Endothelial cell of umbilical vein (primary cell): ENCODE data around the gene RPS2. TPM values are rescaled to one million over a fixed set of nuclear protein-coding genes. Genes with fewer than 3 reads are reported as not detected.

Experiments
- BruUV-seq: library from RNA; stranded (reverse); fragments of 400-500 nt; replicated peaks from 2 replicates; lab custom pipeline; 2021; lab: Mats Ljungman, UMichigan
- CTCF ChIA-PET: fragments of 300-600, 350-600 bp; sonication (Branson Sonifier 250); formaldehyde crosslinking; loops from one replicate; lab custom pipeline; 2021; ENCODE audit warnings: antibody characterized with exemption, inconsistent platforms; lab: Charles Lee
- POLR2A ChIA-PET: fragments of 300-600, 350-600 bp; sonication (Branson Sonifier 250); formaldehyde crosslinking; loops from one replicate; lab custom pipeline; 2021; ENCODE audit warnings: antibody characterized with exemption, inconsistent platforms; lab: Charles Lee
- DNase-seq: peaks from one replicate; pipeline ENCODE4 v3.0.0-alpha.2; 2011; ENCODE audit warnings: low read depth, low spot score
- FAIRE-seq: peaks from 2 replicates; lab custom pipeline; 2011; peaks lifted over from hg19 to GRCh38; lab: Jason Lieb, UNC
- H2AFZ ChIP-seq: 2 replicates; pipeline ENCODE4 v1.6.0; 2012; ENCODE audit warnings: low read depth, low read length, control low read depth, inconsistent platforms
- H3K27ac ChIP-seq: 2 replicates; pipeline ENCODE4 v1.5.1; 2011; ENCODE audit warnings: low read depth, mild to moderate bottlenecking, control low read depth, low read length, moderate library complexity; ENCODE audit not compliant: insufficient read depth
- H3K27me3 ChIP-seq, 2 experiments: 2 replicates each; pipeline versions ENCODE4 v1.6.0 to v1.6.1; 2011; ENCODE audit warnings: low read length in 2 of 2, mixed read lengths in 1 of 2; ENCODE audit not compliant: control insufficient read depth in 2 of 2, insufficient read depth in 2 of 2
- H3K36me3 ChIP-seq, 2 experiments: 2 replicates in 1 of 2; 3 replicates in 1 of 2; pipeline ENCODE4 v1.5.1; 2011; ENCODE audit warnings: low read length in 2 of 2, mild to moderate bottlenecking in 1 of 2, moderate library complexity in 1 of 2; ENCODE audit not compliant: control insufficient read depth in 2 of 2, insufficient read depth in 2 of 2; ENCODE audit errors: extremely low read depth in 1 of 2
- H3K4me1 ChIP-seq: 3 replicates; pipeline ENCODE4 v1.5.1; 2011; ENCODE audit warnings: mild to moderate bottlenecking, low read length; ENCODE audit not compliant: control insufficient read depth, insufficient read depth; ENCODE audit errors: extremely low read depth
- H3K4me2 ChIP-seq: 2 replicates; pipeline ENCODE4 v1.6.1; 2011; ENCODE audit warnings: low read length, control low read depth, mixed read lengths; ENCODE audit not compliant: insufficient read depth
- H3K4me3 ChIP-seq, 3 experiments: fragments of 200-600 bp in 1 of 3; sonication (generic), shearing (Covaris generic) in 1 of 3; replicated peaks in 1 of 3; 2 replicates each; pipeline ENCODE4 v1.5.1; 2011 to 2016; ENCODE audit warnings: control low read depth in 3 of 3, low read length in 3 of 3, mild to moderate bottlenecking in 2 of 3, inconsistent platforms in 1 of 3, low read depth in 1 of 3, moderate library complexity in 1 of 3; ENCODE audit not compliant: insufficient read depth in 1 of 3
- H3K79me2 ChIP-seq: 2 replicates; pipeline ENCODE4 v1.6.0; 2012; ENCODE audit warnings: low read length, inconsistent platforms; ENCODE audit not compliant: control insufficient read depth, insufficient read depth
- H3K9ac ChIP-seq: replicated peaks from 2 replicates; pipeline ENCODE3; 2011; ENCODE audit warnings: low read length, control low read depth; ENCODE audit not compliant: insufficient read depth; ENCODE audit errors: extremely low read depth
- H3K9me1 ChIP-seq: replicated peaks from 3 replicates; pipeline ENCODE4 v1.6.0; 2011; ENCODE audit warnings: mild to moderate bottlenecking, low read length; ENCODE audit not compliant: control insufficient read depth, insufficient read depth; ENCODE audit errors: extremely low read depth
- H3K9me3 ChIP-seq: replicated peaks from 2 replicates; pipeline ENCODE4 v1.5.1; 2012; ENCODE audit warnings: low read length, inconsistent platforms; ENCODE audit not compliant: control insufficient read depth, insufficient read depth
- H4K20me1 ChIP-seq: replicated peaks from 2 replicates; pipeline ENCODE3; 2011; ENCODE audit warnings: mild to moderate bottlenecking, low read length; ENCODE audit not compliant: control insufficient read depth, insufficient read depth; ENCODE audit errors: extremely low read depth
- EZH2 ChIP-seq: IDR thresholded peaks from 2 replicates; pipeline ENCODE4 v1.6.1; 2012; ENCODE audit warnings: borderline replicate concordance, low read depth, mild to moderate bottlenecking, moderate library complexity, low read length, inconsistent platforms; ENCODE audit not compliant: severe bottlenecking
- FOS ChIP-seq: IDR thresholded peaks from 2 replicates; pipeline ENCODE4 v1.6.1; 2011; ENCODE audit warnings: mild to moderate bottlenecking, low read length, moderate library complexity, borderline replicate concordance; ENCODE audit not compliant: insufficient read depth
- GATA2 ChIP-seq: IDR thresholded peaks from 2 replicates; pipeline ENCODE4 v1.7.0; 2011; ENCODE audit warnings: low read depth, mild to moderate bottlenecking, moderate library complexity, mixed read lengths, low read length; ENCODE audit not compliant: insufficient read length, insufficient read depth
- JUN ChIP-seq: IDR thresholded peaks from 2 replicates; pipeline ENCODE4 v1.6.1; 2011; ENCODE audit warnings: borderline replicate concordance, low read depth; ENCODE audit not compliant: insufficient read length, insufficient read depth
- MYC ChIP-seq: IDR thresholded peaks from one replicate; pipeline ENCODE4 v1.6.1; 2011; ENCODE audit warnings: mild to moderate bottlenecking, low read depth, low read length
- POLR2A ChIP-seq: IDR thresholded peaks from 2 replicates; pipeline ENCODE4 v1.6.1; 2012; ENCODE audit warnings: low read depth, mild to moderate bottlenecking, control low read depth, low read length
- POLR2AphosphoS5 ChIP-seq: IDR thresholded peaks from 2 replicates; pipeline ENCODE4 v1.6.1; 2012; ENCODE audit warnings: low read depth, mild to moderate bottlenecking, control low read depth, low read length, moderate library complexity; ENCODE audit not compliant: insufficient read depth
- dilution Hi-C: fragments of 300-500 bp; cut with MboI; formaldehyde crosslinking; loops from one replicate; pipeline ENCODE4 v1.15.0; 2019; ENCODE audit warnings: low sequenced_read_pairs; ENCODE audit not compliant: extremely low pct_ligation_motif_present
- intact Hi-C: fragments of 100-400 bp; cut with micrococcal nuclease; formaldehyde crosslinking; loops from one replicate; pipeline ENCODE4 v1.10.0; 2022
- polyA plus RNA-seq, 4 experiments: library from polyadenylated mRNA; depleted of rRNA in 3 of 4; stranded (reverse) in 3 of 4; unstranded in 1 of 4; fragments of >200 nt; gene quantifications; 2 replicates each; pipeline versions ENCODE4 v1.2.1 to v1.2.3, GENCODE V29; 2011 to 2012; ENCODE audit warnings: missing spikeins in 1 of 4
- total RNA-seq: library from RNA; stranded (reverse); gene quantifications from 2 replicates; pipeline ENCODE4 v1.2.3, GENCODE V29; 2021
- TF ChIP-seq, protein P1 (sequence below), 2 donors: IDR thresholded peaks; 1 replicate in 1 of 2; 2 replicates in 1 of 2; pipeline ENCODE4 v1.5.1; 2011; ENCODE audit warnings: low read length in 2 of 2, mild to moderate bottlenecking in 2 of 2, moderate library complexity in 2 of 2, control low read depth in 1 of 2, inconsistent platforms in 1 of 2, low read depth in 1 of 2; ENCODE audit not compliant: insufficient read depth in 1 of 2; ENCODE audit errors: extremely low read depth in 1 of 2
- TF ChIP-seq, protein P2 (sequence below): IDR thresholded peaks from 2 replicates; pipeline ENCODE4 v1.6.1; 2011; ENCODE audit not compliant: insufficient read depth, insufficient read length

RPS2 gene
- total and polyA plus RNA-seq, 2 donors (not counting 3 experiments of a cell fraction or from before 2014, with no cell fraction given): 2,793 to 9,021 TPM

DNA sequence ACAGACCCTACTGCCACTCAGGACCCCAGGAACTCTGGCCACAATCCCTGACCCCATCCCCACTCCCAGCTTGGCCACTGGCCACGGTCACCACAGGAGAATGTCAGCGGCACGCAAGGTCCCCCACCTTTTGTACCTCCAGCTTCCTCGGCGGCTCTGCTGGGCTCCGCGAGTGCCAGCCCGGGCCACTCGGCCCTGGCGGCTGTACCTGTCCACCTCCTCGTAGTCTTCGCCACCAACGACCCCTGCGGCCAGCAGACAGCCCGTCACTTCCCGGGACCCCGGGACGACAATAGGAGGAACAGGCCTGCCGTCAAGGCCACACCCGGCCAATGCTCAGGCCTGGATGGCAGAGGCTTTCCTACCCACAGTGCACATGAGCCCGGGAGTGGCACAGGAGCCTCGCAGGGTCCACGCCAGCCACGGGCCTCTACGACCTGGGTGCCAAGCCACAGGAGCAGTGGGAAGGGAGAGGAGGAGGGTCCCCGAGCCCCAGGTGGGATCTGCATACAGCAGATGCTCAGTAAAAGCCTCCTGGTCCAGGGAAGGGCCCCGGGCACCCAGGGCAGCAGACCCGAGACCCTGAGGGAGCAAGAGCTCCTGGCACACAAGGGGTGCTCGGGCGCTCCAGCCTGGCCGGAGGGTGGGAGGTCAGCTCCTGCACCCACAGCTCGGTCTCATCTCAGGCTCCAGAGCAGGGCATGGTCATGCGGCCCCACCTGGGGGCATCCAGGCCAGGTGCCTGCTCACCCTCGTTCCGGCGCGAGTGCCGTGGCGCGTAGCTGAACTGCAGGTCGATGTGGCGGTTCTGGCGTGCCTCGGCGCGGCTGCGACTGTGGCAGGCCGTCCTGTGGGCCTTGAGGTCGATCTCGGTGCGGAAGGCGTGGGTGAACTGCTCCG is 37.1 kb upstream of the RPS2 start:
- Histone ChIP-seq H3K9me1 (no peaks in the 10 kb centered on the region), H3K9me3 (no peaks in the 10 kb centered on the region), H3K36me3 (peaks cover 0 to 50% of the 10 kb centered on the region in 2 experiments), H3K79me2 (peaks cover 41% of the 10 kb centered on the region), H3K27me3 (no peaks in the 10 kb centered on the region), H2AFZ (no peak overlapping the region), H3K4me2 (no peak overlapping the region), H3K9ac (no peak overlapping the region), H3K4me3 (no peak overlapping the region), H3K27ac (no peak overlapping the region), H3K4me1 (peaks cover 22% of the 10 kb centered on the region), H4K20me1 (no peaks in the 10 kb centered on the region)
- dilution Hi-C loops (no loop called here), intact Hi-C loops (no loop called here)
- FAIRE-seq (no peak), DNase-seq (no peak)
- no peak for TF ChIP-seq FOS
- TF ChIP-seq MYC: no peak
- TF ChIP-seq GATA2: no peak
- TF ChIP-seq EZH2: no peak
- TF ChIP-seq JUN: no peak
- TF ChIP-seq, protein P1, sequence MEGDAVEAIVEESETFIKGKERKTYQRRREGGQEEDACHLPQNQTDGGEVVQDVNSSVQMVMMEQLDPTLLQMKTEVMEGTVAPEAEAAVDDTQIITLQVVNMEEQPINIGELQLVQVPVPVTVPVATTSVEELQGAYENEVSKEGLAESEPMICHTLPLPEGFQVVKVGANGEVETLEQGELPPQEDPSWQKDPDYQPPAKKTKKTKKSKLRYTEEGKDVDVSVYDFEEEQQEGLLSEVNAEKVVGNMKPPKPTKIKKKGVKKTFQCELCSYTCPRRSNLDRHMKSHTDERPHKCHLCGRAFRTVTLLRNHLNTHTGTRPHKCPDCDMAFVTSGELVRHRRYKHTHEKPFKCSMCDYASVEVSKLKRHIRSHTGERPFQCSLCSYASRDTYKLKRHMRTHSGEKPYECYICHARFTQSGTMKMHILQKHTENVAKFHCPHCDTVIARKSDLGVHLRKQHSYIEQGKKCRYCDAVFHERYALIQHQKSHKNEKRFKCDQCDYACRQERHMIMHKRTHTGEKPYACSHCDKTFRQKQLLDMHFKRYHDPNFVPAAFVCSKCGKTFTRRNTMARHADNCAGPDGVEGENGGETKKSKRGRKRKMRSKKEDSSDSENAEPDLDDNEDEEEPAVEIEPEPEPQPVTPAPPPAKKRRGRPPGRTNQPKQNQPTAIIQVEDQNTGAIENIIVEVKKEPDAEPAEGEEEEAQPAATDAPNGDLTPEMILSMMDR (IDR thresholded peaks at IDR 0.05; ENCODE audit: extremely low read depth in 1 of 2, insufficient read depth in 1 of 2, low read depth in 1 of 2, low read length in 2 of 2): no peak
- TF ChIP-seq POLR2A: no peak
- no peak for TF ChIP-seq POLR2AphosphoS5
- TF ChIP-seq, protein P2, sequence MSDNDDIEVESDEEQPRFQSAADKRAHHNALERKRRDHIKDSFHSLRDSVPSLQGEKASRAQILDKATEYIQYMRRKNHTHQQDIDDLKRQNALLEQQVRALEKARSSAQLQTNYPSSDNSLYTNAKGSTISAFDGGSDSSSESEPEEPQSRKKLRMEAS: no peak
- no TSS peak for BruUV-seq
- CTCF ChIA-PET: interaction anchor here (0.6 to 3.1 kb wide), 3 partner anchors 9 to 139 kb away, joined by 5 to 23 read pairs (median 12); no protein-coding TSS in a partner anchor
- POLR2A ChIA-PET: no interaction called here
